GM23338 (cell line): ENCODE results near the gene SH3BP4. TPM values are rescaled to one million over a fixed set of nuclear protein-coding genes. Genes with fewer than 3 reads are reported as not detected.

Source experiments
- ATAC-seq: fragments of 200-7000 bp; cut with Tn5 transposase; 3 replicates; pipeline ENCODE4 v1.9.1; 2020
- DNase-seq: peaks from one replicate; pipeline ENCODE4 v3.0.0-alpha.2; 2015; ENCODE audit warnings: low spot score
- H2AFZ ChIP-seq: fragments of 200-600 bp; sonication (generic); 2 replicates; pipeline ENCODE4 v1.8.0; 2016; ENCODE audit warnings: antibody characterized with exemption, mild to moderate bottlenecking, moderate library complexity
- H3F3A ChIP-seq: fragments of 200-600 bp; sonication (generic); replicated peaks from 2 replicates; pipeline ENCODE4 v1.8.0; 2017; ENCODE audit warnings: antibody characterized with exemption, mixed run types, low read depth
- H3K27ac ChIP-seq: fragments of 200-600 bp; sonication (generic); 2 replicates; pipeline ENCODE4 v1.6.1; 2016; ENCODE audit warnings: low read depth
- H3K27me3 ChIP-seq: fragments of 200-600 bp; sonication (generic); 2 replicates; pipeline ENCODE4 v1.8.0; 2016; ENCODE audit warnings: mild to moderate bottlenecking, mixed run types, moderate library complexity; ENCODE audit not compliant: insufficient read depth
- H3K36me3 ChIP-seq: fragments of 200-600 bp; sonication (generic); 2 replicates; pipeline ENCODE4 v1.8.0; 2016; ENCODE audit warnings: mild to moderate bottlenecking; ENCODE audit not compliant: insufficient read depth
- H3K4me1 ChIP-seq: fragments of 200-600 bp; sonication (generic); 2 replicates; pipeline ENCODE4 v1.8.0; 2016; ENCODE audit warnings: mild to moderate bottlenecking, moderate library complexity; ENCODE audit not compliant: insufficient read depth
- H3K4me2 ChIP-seq: fragments of 200-600 bp; sonication (generic); 2 replicates; pipeline ENCODE4 v1.7.1; 2017; ENCODE audit warnings: mixed run types
- H3K4me3 ChIP-seq: fragments of 200-600 bp; sonication (generic); 2 replicates; pipeline ENCODE4 v1.6.1; 2016; ENCODE audit warnings: mixed run types
- H3K79me2 ChIP-seq: fragments of 200-600 bp; sonication (generic); replicated peaks from 2 replicates; pipeline ENCODE4 v1.8.0; 2017; ENCODE audit warnings: mild to moderate bottlenecking; ENCODE audit not compliant: insufficient read depth
- H3K9me2 ChIP-seq: fragments of 200-600 bp; sonication (generic); 2 replicates; pipeline ENCODE4 v1.8.0; 2017; ENCODE audit not compliant: insufficient read depth
- H4K20me1 ChIP-seq: fragments of 200-600 bp; sonication (generic); replicated peaks from 2 replicates; pipeline ENCODE4 v1.8.0; 2017; ENCODE audit warnings: mild to moderate bottlenecking; ENCODE audit not compliant: insufficient read depth
- H3K27ac Mint-ChIP-seq: 2 replicates; pipeline ENCODE4 v1.8.0; 2020; ENCODE audit warnings: inconsistent platforms, mild to moderate bottlenecking, moderate library complexity, mixed read lengths
- H3K27me3 Mint-ChIP-seq: 3 replicates; pipeline ENCODE4 v1.8.0; 2022; ENCODE audit warnings: low read depth, mild to moderate bottlenecking, moderate library complexity, mixed read lengths, inconsistent platforms; ENCODE audit not compliant: insufficient read depth, poor library complexity
- H3K36me3 Mint-ChIP-seq: 3 replicates; pipeline ENCODE4 v1.8.0; 2021; ENCODE audit warnings: low read depth, mild to moderate bottlenecking, inconsistent platforms, moderate library complexity, mixed read lengths
- H3K4me1 Mint-ChIP-seq: 3 replicates; pipeline ENCODE4 v1.8.0; 2020; ENCODE audit warnings: mild to moderate bottlenecking, inconsistent platforms, mixed read lengths
- H3K4me3 Mint-ChIP-seq: 3 replicates; pipeline ENCODE4 v1.8.0; 2021; ENCODE audit warnings: moderate library complexity, mild to moderate bottlenecking, inconsistent platforms, mixed read lengths
- H3K9me3 Mint-ChIP-seq: 3 replicates; pipeline ENCODE4 v1.8.0; 2020; ENCODE audit warnings: moderate library complexity, mild to moderate bottlenecking, inconsistent platforms, mixed read lengths
- EZH2 ChIP-seq: fragments of 200-600 bp; sonication (generic); IDR thresholded peaks from one replicate; pipeline ENCODE4 v1.8.0; 2017; ENCODE audit warnings: antibody characterized with exemption, mild to moderate bottlenecking, low read depth; ENCODE audit not compliant: unreplicated experiment
- polyA plus RNA-seq: library from polyadenylated mRNA; unstranded; fragments of >200 nt; fragmentation: Nextera tagmentation; extraction: Ambion mirVana; gene quantifications from 2 replicates; pipeline ENCODE4 v1.2.1, GENCODE V29; 2016
- total RNA-seq: library from RNA; depleted of rRNA; stranded (reverse); fragments of >200 nt; shearing (Covaris generic); gene quantifications from 2 replicates; pipeline ENCODE4 v1.2.3, GENCODE V29; 2014
- TF ChIP-seq, protein P1 (sequence below): fragments of 250-450 bp; sonication (Bioruptor Pico); IDR thresholded peaks from 2 replicates; pipeline ENCODE4 v1.5.0; 2020; ENCODE audit warnings: mild to moderate bottlenecking, moderate library complexity
- TF ChIP-seq, protein P2 (sequence below), 2 experiments: fragments of 200-600 bp in 1 of 2; sonication (generic) in 1 of 2; conservative IDR thresholded peaks; 2 replicates each; pipeline versions ENCODE4 v1.5.1 to v1.6.1; 2016 to 2017; ENCODE audit warnings: antibody characterized with exemption in 2 of 2, low read depth in 2 of 2, mild to moderate bottlenecking in 2 of 2, moderate library complexity in 1 of 2

SH3BP4 gene
- total and polyA plus RNA-seq, 2 experiments from 2014 or later, result 15.6 to 50.9 TPM

DNA sequence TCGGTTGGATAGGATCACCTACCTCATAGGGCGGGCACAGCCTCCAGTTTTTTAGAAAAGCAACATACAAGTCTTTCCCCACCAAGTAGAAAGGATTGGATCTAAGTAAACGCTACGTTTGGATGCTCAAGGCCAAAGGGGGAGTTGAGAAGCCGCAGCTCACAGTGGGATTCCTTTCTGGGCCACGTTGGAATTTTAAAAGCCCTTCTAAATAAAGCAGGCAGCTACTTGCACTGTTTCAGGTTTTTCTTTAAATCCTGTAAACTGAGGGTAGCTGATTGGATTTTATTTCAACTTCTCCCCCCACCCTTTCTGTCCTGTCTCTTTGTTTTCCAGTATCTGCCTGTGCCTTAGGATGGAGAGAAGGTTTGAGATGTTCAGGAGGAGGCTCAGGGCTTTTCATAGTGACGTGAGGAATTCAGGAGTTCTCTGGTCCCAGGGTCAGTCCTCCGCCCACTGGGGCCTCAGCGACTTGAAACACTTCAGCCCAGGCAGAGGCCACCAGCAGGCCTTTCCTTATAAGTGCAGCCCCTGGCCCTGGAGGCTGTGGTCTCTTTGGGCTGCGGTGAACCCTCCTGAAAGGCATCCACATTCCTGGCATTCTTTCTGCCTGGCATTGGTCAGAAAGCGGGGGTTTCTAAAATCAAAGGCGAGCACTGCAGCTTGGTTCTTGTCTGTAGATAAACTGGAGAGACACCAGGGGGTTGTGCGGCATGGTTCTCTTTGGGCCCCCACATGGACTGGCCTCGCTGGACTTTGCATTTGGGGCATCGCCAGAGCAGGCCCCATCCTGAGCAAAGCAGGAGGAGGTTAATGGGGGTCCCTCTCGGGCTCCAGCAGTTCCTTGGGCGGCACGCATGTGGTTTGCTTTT lies 44.5 kb downstream of the SH3BP4 start:
- peaks cover 51% of the 10 kb centered on the region for H3K4me1 ChIP-seq
- H3K36me3 ChIP-seq, result no peaks in the 10 kb centered on the region
- H3K9me3 Mint-ChIP-seq, result no peaks in the 10 kb centered on the region; the same call in 2 of the 3 replicates
- DNase-seq (peak; percentile 96), ATAC-seq (peak; percentile 93)
- H3F3A ChIP-seq, result 0 out of 2 replicates have a peak, but pooled peaks cover 3% of the 10 kb centered on the region
- H3K4me1 Mint-ChIP-seq, result peaks cover 65% of the 10 kb centered on the region
- H3K36me3 Mint-ChIP-seq, result peaks cover 29% of the 10 kb centered on the region
- H3K27ac Mint-ChIP-seq, result peak overlapping the region; percentile 93
- H3K4me2 ChIP-seq, result peak overlapping the region; percentile 59
- TF ChIP-seq, protein P1, sequence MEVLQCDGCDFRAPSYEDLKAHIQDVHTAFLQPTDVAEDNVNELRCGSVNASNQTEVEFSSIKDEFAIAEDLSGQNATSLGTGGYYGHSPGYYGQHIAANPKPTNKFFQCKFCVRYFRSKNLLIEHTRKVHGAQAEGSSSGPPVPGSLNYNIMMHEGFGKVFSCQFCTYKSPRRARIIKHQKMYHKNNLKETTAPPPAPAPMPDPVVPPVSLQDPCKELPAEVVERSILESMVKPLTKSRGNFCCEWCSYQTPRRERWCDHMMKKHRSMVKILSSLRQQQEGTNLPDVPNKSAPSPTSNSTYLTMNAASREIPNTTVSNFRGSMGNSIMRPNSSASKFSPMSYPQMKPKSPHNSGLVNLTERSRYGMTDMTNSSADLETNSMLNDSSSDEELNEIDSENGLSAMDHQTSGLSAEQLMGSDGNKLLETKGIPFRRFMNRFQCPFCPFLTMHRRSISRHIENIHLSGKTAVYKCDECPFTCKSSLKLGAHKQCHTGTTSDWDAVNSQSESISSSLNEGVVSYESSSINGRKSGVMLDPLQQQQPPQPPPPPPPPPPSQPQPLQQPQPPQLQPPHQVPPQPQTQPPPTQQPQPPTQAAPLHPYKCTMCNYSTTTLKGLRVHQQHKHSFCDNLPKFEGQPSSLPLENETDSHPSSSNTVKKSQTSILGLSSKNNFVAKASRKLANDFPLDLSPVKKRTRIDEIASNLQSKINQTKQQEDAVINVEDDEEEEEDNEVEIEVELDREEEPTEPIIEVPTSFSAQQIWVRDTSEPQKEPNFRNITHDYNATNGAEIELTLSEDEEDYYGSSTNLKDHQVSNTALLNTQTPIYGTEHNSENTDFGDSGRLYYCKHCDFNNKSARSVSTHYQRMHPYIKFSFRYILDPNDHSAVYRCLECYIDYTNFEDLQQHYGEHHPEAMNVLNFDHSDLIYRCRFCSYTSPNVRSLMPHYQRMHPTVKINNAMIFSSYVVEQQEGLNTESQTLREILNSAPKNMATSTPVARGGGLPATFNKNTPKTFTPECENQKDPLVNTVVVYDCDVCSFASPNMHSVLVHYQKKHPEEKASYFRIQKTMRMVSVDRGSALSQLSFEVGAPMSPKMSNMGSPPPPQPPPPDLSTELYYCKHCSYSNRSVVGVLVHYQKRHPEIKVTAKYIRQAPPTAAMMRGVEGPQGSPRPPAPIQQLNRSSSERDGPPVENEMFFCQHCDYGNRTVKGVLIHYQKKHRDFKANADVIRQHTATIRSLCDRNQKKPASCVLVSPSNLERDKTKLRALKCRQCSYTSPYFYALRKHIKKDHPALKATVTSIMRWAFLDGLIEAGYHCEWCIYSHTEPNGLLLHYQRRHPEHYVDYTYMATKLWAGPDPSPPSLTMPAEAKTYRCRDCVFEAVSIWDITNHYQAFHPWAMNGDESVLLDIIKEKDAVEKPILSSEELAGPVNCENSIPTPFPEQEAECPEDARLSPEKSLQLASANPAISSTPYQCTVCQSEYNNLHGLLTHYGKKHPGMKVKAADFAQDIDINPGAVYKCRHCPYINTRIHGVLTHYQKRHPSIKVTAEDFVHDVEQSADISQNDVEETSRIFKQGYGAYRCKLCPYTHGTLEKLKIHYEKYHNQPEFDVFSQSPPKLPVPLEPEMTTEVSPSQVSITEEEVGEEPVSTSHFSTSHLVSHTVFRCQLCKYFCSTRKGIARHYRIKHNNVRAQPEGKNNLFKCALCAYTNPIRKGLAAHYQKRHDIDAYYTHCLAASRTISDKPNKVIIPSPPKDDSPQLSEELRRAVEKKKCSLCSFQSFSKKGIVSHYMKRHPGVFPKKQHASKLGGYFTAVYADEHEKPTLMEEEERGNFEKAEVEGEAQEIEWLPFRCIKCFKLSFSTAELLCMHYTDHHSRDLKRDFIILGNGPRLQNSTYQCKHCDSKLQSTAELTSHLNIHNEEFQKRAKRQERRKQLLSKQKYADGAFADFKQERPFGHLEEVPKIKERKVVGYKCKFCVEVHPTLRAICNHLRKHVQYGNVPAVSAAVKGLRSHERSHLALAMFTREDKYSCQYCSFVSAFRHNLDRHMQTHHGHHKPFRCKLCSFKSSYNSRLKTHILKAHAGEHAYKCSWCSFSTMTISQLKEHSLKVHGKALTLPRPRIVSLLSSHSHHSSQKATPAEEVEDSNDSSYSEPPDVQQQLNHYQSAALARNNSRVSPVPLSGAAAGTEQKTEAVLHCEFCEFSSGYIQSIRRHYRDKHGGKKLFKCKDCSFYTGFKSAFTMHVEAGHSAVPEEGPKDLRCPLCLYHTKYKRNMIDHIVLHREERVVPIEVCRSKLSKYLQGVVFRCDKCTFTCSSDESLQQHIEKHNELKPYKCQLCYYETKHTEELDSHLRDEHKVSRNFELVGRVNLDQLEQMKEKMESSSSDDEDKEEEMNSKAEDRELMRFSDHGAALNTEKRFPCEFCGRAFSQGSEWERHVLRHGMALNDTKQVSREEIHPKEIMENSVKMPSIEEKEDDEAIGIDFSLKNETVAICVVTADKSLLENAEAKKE, result peak; percentile 63; the same call in 1 of the 2 replicates
- TF ChIP-seq, protein P2, sequence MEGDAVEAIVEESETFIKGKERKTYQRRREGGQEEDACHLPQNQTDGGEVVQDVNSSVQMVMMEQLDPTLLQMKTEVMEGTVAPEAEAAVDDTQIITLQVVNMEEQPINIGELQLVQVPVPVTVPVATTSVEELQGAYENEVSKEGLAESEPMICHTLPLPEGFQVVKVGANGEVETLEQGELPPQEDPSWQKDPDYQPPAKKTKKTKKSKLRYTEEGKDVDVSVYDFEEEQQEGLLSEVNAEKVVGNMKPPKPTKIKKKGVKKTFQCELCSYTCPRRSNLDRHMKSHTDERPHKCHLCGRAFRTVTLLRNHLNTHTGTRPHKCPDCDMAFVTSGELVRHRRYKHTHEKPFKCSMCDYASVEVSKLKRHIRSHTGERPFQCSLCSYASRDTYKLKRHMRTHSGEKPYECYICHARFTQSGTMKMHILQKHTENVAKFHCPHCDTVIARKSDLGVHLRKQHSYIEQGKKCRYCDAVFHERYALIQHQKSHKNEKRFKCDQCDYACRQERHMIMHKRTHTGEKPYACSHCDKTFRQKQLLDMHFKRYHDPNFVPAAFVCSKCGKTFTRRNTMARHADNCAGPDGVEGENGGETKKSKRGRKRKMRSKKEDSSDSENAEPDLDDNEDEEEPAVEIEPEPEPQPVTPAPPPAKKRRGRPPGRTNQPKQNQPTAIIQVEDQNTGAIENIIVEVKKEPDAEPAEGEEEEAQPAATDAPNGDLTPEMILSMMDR (conservative IDR thresholded peaks at IDR 0.05; ENCODE audit: low read depth in 2 of 2), result peak; percentile 26 to 28; a peak in 3 of 4 replicates
- no peak for TF ChIP-seq EZH2
- peak overlapping the region; percentile 12; the same call in 1 of the 3 replicates for H3K4me3 Mint-ChIP-seq
- peaks cover under 1% of the 10 kb centered on the region; the same call in 1 of the 2 replicates for H4K20me1 ChIP-seq
- H3K27me3 ChIP-seq, result no peaks in the 10 kb centered on the region
- no peaks in the 10 kb centered on the region for H3K9me2 ChIP-seq
- H2AFZ ChIP-seq, result no peak overlapping the region
- peak overlapping the region; percentile 90 for H3K27ac ChIP-seq
- no peak overlapping the region; the same call in 1 of the 2 replicates for H3K4me3 ChIP-seq
- H3K27me3 Mint-ChIP-seq, result peaks cover 16% of the 10 kb centered on the region
- H3K79me2 ChIP-seq, result peaks cover 92% of the 10 kb centered on the region
